ENCODE data around the gene CGB8.
A peak's percentile ranks its signal among the peaks of the same experiment; 100 is the strongest.

DNA sequence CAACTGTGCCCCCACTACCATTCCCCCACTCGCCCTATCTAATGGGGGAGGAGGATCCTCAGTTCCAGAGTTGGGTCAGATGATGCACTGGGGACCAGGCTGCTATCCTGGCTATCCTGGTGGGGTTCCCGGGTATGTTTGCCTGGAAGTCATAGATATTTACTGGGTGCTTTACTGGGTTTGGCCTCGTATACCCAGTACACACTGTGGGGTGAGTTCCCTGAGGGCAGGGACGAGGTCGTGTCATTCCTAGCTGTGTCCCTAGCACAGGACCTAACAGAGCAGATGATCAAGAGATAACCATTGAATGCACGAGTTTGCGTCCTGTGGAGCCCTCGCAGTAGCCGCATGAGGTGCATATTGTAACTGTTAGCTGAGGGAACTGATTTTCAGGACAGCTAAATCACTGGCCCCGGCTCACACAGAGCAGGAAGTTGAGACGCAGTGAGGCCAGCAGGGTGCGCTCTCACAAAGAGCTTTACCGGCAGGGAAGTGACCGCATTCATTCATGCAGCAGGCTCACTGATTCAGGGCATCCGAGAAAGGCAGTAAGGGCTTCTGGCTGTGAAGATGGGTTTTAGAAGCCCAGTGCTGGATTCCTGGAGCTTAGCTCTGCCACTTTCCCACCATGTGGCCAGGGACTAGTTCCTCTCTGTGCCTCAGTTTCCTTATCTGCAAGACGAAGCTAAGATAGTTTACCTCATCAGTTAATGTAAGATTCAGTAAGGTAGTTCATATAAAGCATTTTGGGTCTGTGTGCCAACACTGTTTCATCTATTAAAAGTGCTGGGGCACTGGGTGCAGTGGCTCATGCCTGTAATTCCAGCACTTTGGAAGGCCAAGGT, 49.2 kb downstream of the CGB8 start:
- TF ChIP-seq CTCF (IDR thresholded peaks at IDR 0.05) (peak in 3 of 4 experiments; percentile 38 to 61 (median 43)), POLR2AphosphoS5 (IDR thresholded peaks at IDR 0.05) (no peak)
